ENCODE measurements around the gene RYR3.

RYR3 gene

DNA sequence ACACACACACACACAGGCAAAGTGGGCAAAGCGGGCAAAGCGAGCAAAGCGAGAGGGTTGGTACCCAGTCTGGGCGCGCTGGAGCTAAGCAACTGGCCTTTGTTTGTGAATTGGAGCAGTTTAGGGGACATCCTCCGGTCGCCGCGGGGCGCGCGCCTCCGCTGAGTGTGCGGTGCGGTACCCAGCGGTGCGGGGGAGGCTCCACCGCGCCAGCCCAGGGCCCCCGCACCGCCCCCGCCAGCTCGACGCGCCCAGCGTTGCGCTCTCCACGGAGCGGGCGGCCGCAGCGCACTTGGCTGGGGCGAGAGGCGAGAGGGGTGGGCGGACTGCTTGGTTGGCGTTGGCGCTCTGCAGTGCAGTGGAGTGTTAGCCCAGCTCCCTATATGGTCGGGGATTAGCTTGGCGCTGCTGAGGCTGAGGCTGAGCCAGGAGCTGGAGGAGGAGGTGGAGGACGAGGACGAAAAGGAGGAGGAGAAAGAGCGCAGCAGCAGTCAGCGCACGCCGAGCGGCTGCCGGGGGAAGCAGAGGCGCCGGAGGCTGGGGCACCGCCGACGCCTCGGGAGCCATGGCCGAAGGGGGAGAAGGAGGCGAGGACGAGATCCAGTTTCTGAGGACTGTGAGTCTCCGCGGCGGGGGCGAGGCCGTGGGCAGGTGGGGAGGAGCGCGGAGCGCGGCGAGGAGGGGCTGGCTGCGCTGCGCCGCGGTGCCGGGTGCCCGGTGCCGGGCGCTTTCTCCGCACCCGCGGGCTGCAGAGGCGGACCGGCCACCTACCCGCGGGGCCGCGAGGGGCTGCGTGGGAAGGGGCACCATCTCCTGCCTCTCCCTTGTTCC is at the start of gene RYR3:
Gene RYR3, plus strand, starts transcription at position 487 of the 831 bp plus-strand sequence. Its CDS starts 79 bp downstream, at position 566.
- TF ChIP-seq ZNF70 (CRISPR knock-in tag; IDR thresholded peaks at IDR 0.05) (no peak), ZFP3 (CRISPR knock-in tag; IDR thresholded peaks at IDR 0.05) (no peak), PPARA (CRISPR knock-in tag; IDR thresholded peaks at IDR 0.05; ENCODE audit: borderline replicate concordance) (no peak), CSRNP3 (CRISPR knock-in tag; IDR thresholded peaks at IDR 0.05) (no peak), TOX (CRISPR knock-in tag; IDR thresholded peaks at IDR 0.05; ENCODE audit: borderline replicate concordance) (no peak), ZC3H10 (CRISPR knock-in tag; IDR thresholded peaks at IDR 0.05) (no peak), CSDC2 (CRISPR knock-in tag; IDR thresholded peaks at IDR 0.05) (no peak), ZFP30 (CRISPR knock-in tag; IDR thresholded peaks at IDR 0.05) (no peak), OSR1 (CRISPR knock-in tag; IDR thresholded peaks at IDR 0.05) (no peak), GLIS3 (CRISPR knock-in tag; IDR thresholded peaks at IDR 0.05) (no peak), TCF4 (CRISPR knock-in tag; IDR thresholded peaks at IDR 0.05; ENCODE audit: borderline replicate concordance) (no peak), SNAI2 (CRISPR knock-in tag; IDR thresholded peaks at IDR 0.05) (no peak), ARNTL (CRISPR knock-in tag; IDR thresholded peaks at IDR 0.05; ENCODE audit: borderline replicate concordance, low read depth) (no peak), ZNF8 (CRISPR knock-in tag; IDR thresholded peaks at IDR 0.05) (no peak), BACH2 (CRISPR knock-in tag; IDR thresholded peaks at IDR 0.05; ENCODE audit: borderline replicate concordance) (no peak), ISL1 (CRISPR knock-in tag; IDR thresholded peaks at IDR 0.05) (no peak), ESRRG (CRISPR knock-in tag; IDR thresholded peaks at IDR 0.05) (no peak)
- TF ChIP-seq, protein P1, sequence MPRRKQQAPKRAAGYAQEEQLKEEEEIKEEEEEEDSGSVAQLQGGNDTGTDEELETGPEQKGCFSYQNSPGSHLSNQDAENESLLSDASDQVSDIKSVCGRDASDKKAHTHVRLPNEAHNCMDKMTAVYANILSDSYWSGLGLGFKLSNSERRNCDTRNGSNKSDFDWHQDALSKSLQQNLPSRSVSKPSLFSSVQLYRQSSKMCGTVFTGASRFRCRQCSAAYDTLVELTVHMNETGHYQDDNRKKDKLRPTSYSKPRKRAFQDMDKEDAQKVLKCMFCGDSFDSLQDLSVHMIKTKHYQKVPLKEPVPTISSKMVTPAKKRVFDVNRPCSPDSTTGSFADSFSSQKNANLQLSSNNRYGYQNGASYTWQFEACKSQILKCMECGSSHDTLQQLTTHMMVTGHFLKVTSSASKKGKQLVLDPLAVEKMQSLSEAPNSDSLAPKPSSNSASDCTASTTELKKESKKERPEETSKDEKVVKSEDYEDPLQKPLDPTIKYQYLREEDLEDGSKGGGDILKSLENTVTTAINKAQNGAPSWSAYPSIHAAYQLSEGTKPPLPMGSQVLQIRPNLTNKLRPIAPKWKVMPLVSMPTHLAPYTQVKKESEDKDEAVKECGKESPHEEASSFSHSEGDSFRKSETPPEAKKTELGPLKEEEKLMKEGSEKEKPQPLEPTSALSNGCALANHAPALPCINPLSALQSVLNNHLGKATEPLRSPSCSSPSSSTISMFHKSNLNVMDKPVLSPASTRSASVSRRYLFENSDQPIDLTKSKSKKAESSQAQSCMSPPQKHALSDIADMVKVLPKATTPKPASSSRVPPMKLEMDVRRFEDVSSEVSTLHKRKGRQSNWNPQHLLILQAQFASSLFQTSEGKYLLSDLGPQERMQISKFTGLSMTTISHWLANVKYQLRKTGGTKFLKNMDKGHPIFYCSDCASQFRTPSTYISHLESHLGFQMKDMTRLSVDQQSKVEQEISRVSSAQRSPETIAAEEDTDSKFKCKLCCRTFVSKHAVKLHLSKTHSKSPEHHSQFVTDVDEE (CRISPR knock-in tag; IDR thresholded peaks at IDR 0.05) = no peak
- TF ChIP-seq, protein P2, sequence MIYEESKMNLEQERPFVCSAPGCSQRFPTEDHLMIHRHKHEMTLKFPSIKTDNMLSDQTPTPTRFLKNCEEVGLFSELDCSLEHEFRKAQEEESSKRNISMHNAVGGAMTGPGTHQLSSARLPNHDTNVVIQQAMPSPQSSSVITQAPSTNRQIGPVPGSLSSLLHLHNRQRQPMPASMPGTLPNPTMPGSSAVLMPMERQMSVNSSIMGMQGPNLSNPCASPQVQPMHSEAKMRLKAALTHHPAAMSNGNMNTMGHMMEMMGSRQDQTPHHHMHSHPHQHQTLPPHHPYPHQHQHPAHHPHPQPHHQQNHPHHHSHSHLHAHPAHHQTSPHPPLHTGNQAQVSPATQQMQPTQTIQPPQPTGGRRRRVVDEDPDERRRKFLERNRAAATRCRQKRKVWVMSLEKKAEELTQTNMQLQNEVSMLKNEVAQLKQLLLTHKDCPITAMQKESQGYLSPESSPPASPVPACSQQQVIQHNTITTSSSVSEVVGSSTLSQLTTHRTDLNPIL (CRISPR knock-in tag; IDR thresholded peaks at IDR 0.05; ENCODE audit: low read depth) = no peak
- peak; percentile 75 for ATAC-seq

DNA sequence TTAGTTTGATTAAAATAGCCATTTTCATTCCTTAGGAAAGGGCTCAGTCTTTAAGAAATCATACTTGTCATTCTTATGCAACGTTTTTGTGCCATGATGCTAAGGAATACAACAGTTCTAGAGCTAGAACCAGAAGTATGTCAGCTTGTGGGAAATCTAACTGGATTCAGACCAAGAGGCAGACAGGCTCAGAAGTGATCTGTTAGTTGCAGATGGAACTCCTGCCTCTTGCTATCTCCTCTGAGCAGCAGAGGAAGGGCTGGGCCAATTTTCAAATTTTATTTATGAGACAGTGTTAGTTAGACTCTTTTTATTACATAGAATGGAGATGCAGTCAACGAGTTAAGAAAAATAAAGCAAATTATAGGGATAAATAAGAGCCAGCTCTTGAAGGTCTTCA is 48.5 kb upstream of the RYR3 start:
- no peak for ATAC-seq

More for the DNA sequence above, 48.5 kb upstream of the RYR3 start:
- TF ChIP-seq PPARA (CRISPR knock-in tag; IDR thresholded peaks at IDR 0.05; ENCODE audit: borderline replicate concordance) = no peak
- no peak for TF ChIP-seq ISL1 (CRISPR knock-in tag; IDR thresholded peaks at IDR 0.05)
- TF ChIP-seq, protein P3, sequence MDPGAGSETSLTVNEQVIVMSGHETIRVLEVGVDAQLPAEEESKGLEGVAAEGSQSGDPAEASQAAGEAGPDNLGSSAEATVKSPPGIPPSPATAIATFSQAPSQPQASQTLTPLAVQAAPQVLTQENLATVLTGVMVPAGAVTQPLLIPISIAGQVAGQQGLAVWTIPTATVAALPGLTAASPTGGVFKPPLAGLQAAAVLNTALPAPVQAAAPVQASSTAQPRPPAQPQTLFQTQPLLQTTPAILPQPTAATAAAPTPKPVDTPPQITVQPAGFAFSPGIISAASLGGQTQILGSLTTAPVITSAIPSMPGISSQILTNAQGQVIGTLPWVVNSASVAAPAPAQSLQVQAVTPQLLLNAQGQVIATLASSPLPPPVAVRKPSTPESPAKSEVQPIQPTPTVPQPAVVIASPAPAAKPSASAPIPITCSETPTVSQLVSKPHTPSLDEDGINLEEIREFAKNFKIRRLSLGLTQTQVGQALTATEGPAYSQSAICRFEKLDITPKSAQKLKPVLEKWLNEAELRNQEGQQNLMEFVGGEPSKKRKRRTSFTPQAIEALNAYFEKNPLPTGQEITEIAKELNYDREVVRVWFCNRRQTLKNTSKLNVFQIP (CRISPR knock-in tag; IDR thresholded peaks at IDR 0.05; ENCODE audit: borderline replicate concordance, low read depth) = no peak
- no peak for TF ChIP-seq TCF4 (CRISPR knock-in tag; IDR thresholded peaks at IDR 0.05; ENCODE audit: borderline replicate concordance)
- no peak for TF ChIP-seq OSR1 (CRISPR knock-in tag; IDR thresholded peaks at IDR 0.05)
- TF ChIP-seq CSDC2 (CRISPR knock-in tag; IDR thresholded peaks at IDR 0.05) = no peak
- no peak for TF ChIP-seq ZFP30 (CRISPR knock-in tag; IDR thresholded peaks at IDR 0.05)
- no peak for TF ChIP-seq ZNF565 (CRISPR knock-in tag; conservative IDR thresholded peaks at IDR 0.05; ENCODE audit: low read depth)
- TF ChIP-seq, protein P4, sequence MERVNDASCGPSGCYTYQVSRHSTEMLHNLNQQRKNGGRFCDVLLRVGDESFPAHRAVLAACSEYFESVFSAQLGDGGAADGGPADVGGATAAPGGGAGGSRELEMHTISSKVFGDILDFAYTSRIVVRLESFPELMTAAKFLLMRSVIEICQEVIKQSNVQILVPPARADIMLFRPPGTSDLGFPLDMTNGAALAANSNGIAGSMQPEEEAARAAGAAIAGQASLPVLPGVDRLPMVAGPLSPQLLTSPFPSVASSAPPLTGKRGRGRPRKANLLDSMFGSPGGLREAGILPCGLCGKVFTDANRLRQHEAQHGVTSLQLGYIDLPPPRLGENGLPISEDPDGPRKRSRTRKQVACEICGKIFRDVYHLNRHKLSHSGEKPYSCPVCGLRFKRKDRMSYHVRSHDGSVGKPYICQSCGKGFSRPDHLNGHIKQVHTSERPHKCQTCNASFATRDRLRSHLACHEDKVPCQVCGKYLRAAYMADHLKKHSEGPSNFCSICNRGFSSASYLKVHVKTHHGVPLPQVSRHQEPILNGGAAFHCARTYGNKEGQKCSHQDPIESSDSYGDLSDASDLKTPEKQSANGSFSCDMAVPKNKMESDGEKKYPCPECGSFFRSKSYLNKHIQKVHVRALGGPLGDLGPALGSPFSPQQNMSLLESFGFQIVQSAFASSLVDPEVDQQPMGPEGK (CRISPR knock-in tag; IDR thresholded peaks at IDR 0.05; ENCODE audit: borderline replicate concordance) = no peak
- TF ChIP-seq BACH2 (CRISPR knock-in tag; IDR thresholded peaks at IDR 0.05; ENCODE audit: borderline replicate concordance) = no peak
- no peak for TF ChIP-seq GLIS3 (CRISPR knock-in tag; IDR thresholded peaks at IDR 0.05)
